H9 (cell line): Measurements from ENCODE around the gene PUS7. TPM values are rescaled to one million over a fixed set of nuclear protein-coding genes. Genes with fewer than 3 reads are reported as not detected.

Source experiments
- DNase-seq: peaks from one replicate; pipeline ENCODE4 v3.0.0-alpha.2; 2017
- H2AFZ ChIP-seq: one replicate; pipeline ENCODE4 v1.6.1; 2013; ENCODE audit warnings: mild to moderate bottlenecking, low read length, control low read depth, moderate library complexity
- H2AK5ac ChIP-seq: 2 replicates; pipeline ENCODE4 v1.6.1; 2013; ENCODE audit warnings: low read length, control low read depth, mixed read lengths; ENCODE audit not compliant: insufficient read length
- H2BK120ac ChIP-seq: one replicate; pipeline ENCODE4 v1.6.1; 2013; ENCODE audit warnings: low read depth, mild to moderate bottlenecking, low read length, control low read depth, inconsistent platforms; ENCODE audit not compliant: poor library complexity, severe bottlenecking
- H2BK12ac ChIP-seq: 2 replicates; pipeline ENCODE4 v1.6.1; 2013; ENCODE audit warnings: low read length, control low read depth, mixed read lengths, low read depth; ENCODE audit not compliant: insufficient read length
- H2BK15ac ChIP-seq: 2 replicates; pipeline ENCODE4 v1.6.1; 2013; ENCODE audit warnings: low read depth, low read length, control low read depth
- H2BK20ac ChIP-seq: one replicate; pipeline ENCODE4 v1.6.1; 2013; ENCODE audit warnings: low read depth, mild to moderate bottlenecking, low read length, control low read depth, inconsistent platforms; ENCODE audit not compliant: poor library complexity, severe bottlenecking
- H2BK5ac ChIP-seq: 2 replicates; pipeline ENCODE4 v1.6.1; 2013; ENCODE audit warnings: low read length, control low read depth, mixed read lengths; ENCODE audit not compliant: insufficient read length
- H3K14ac ChIP-seq: 2 replicates; pipeline ENCODE4 v1.6.1; 2013; ENCODE audit warnings: low read length, control low read depth; ENCODE audit not compliant: insufficient read depth
- H3K18ac ChIP-seq: 2 replicates; pipeline ENCODE4 v1.6.1; 2013; ENCODE audit warnings: low read depth, mild to moderate bottlenecking, mixed read lengths, low read length, control low read depth; ENCODE audit not compliant: insufficient read length
- H3K23ac ChIP-seq: 2 replicates; pipeline ENCODE4 v1.6.1; 2013; ENCODE audit warnings: low read length, control low read depth, mixed read lengths, low read depth; ENCODE audit not compliant: insufficient read length
- H3K23me2 ChIP-seq: 2 replicates; pipeline ENCODE4 v1.6.1; 2013; ENCODE audit warnings: low read depth, mild to moderate bottlenecking, mixed read lengths, low read length, control low read depth; ENCODE audit not compliant: insufficient read length, poor library complexity, severe bottlenecking
- H3K27ac ChIP-seq: 2 replicates; pipeline ENCODE4 v1.5.1; 2013; ENCODE audit warnings: low read length, control low read depth, mixed read lengths, low read depth; ENCODE audit not compliant: insufficient read length
- H3K27me3 ChIP-seq: 2 replicates; pipeline ENCODE4 v1.6.1; 2013; ENCODE audit warnings: low read length, control low read depth, inconsistent platforms; ENCODE audit not compliant: insufficient read depth
- H3K4ac ChIP-seq: 2 replicates; pipeline ENCODE4 v1.6.1; 2013; ENCODE audit warnings: low read depth, mild to moderate bottlenecking, control low read depth, inconsistent platforms, low read length, moderate library complexity
- H3K4me1 ChIP-seq: 2 replicates; pipeline ENCODE4 v1.6.1; 2013; ENCODE audit warnings: low read length, control low read depth, inconsistent platforms; ENCODE audit not compliant: insufficient read depth
- H3K4me2 ChIP-seq: 2 replicates; pipeline ENCODE4 v1.6.1; 2013; ENCODE audit warnings: low read length, control low read depth, mixed read lengths; ENCODE audit not compliant: insufficient read length, insufficient read depth
- H3K56ac ChIP-seq: 2 replicates; pipeline ENCODE4 v1.6.1; 2013; ENCODE audit warnings: low read depth, mild to moderate bottlenecking, mixed read lengths, low read length, control low read depth; ENCODE audit not compliant: insufficient read length
- H3K79me1 ChIP-seq: 2 replicates; pipeline ENCODE4 v1.6.1; 2013; ENCODE audit warnings: low read depth, mild to moderate bottlenecking, moderate library complexity, low read length, control low read depth, inconsistent platforms; ENCODE audit not compliant: insufficient read depth, poor library complexity, severe bottlenecking
- H3K79me2 ChIP-seq: 2 replicates; pipeline ENCODE4 v1.6.1; 2013; ENCODE audit warnings: low read length, control low read depth, inconsistent platforms; ENCODE audit not compliant: insufficient read depth
- H3K9ac ChIP-seq: 2 replicates; pipeline ENCODE4 v1.6.1; 2013; ENCODE audit warnings: low read length, control low read depth, mixed read lengths; ENCODE audit not compliant: insufficient read length; ENCODE audit errors: extremely low read depth
- H3K9me3 ChIP-seq: one replicate; pipeline ENCODE4 v1.6.1; 2013; ENCODE audit warnings: low read depth, low read length, inconsistent platforms; ENCODE audit not compliant: control insufficient read depth
- H3T11ph ChIP-seq: one replicate; pipeline ENCODE4 v1.6.1; 2013; ENCODE audit warnings: mild to moderate bottlenecking, low read length, control low read depth, inconsistent platforms
- H4K20me1 ChIP-seq: one replicate; pipeline ENCODE4 v1.6.1; 2013; ENCODE audit not compliant: control insufficient read depth, insufficient read length, insufficient read depth
- H4K5ac ChIP-seq: 2 replicates; pipeline ENCODE4 v1.6.1; 2013; ENCODE audit warnings: low read depth, mild to moderate bottlenecking, mixed read lengths, low read length, control low read depth; ENCODE audit not compliant: insufficient read length
- H4K8ac ChIP-seq: replicated peaks from 2 replicates; pipeline ENCODE4 v1.6.1; 2013; ENCODE audit warnings: low read length, control low read depth, mixed read lengths, low read depth; ENCODE audit not compliant: insufficient read length
- H4K91ac ChIP-seq: 2 replicates; pipeline ENCODE4 v1.6.1; 2013; ENCODE audit warnings: low read depth, mild to moderate bottlenecking, moderate library complexity, mixed read lengths, low read length, control low read depth; ENCODE audit not compliant: insufficient read length
- H3K27ac Mint-ChIP-seq, 3 experiments: 2 replicates in 2 of 3; 3 replicates in 1 of 3; pipeline ENCODE4 v1.8.0; 2020 to 2021; ENCODE audit warnings: mixed read lengths in 3 of 3, mild to moderate bottlenecking in 1 of 3, moderate library complexity in 1 of 3
- H3K27me3 Mint-ChIP-seq: 2 replicates; pipeline ENCODE4 v1.8.0; 2021; ENCODE audit warnings: low read depth, mild to moderate bottlenecking, moderate library complexity, mixed read lengths
- H3K36me3 Mint-ChIP-seq, 3 experiments: 2 replicates in 2 of 3; 3 replicates in 1 of 3; pipeline ENCODE4 v1.8.0; 2020 to 2021; ENCODE audit warnings: low read depth in 3 of 3, mixed read lengths in 3 of 3; ENCODE audit not compliant: insufficient read depth in 1 of 3
- H3K4me1 Mint-ChIP-seq, 2 experiments: 2 replicates each; pipeline ENCODE4 v1.8.0; 2020; ENCODE audit warnings: mixed read lengths in 2 of 2
- H3K4me3 Mint-ChIP-seq, 2 experiments: 2 replicates in 1 of 2; 3 replicates in 1 of 2; pipeline ENCODE4 v1.8.0; 2020 to 2021; ENCODE audit warnings: mild to moderate bottlenecking in 2 of 2, mixed read lengths in 2 of 2, moderate library complexity in 1 of 2
- H3K9me3 Mint-ChIP-seq, 2 experiments: 2 replicates in 1 of 2; 3 replicates in 1 of 2; pipeline ENCODE4 v1.8.0; 2020; ENCODE audit warnings: mild to moderate bottlenecking in 2 of 2, mixed read lengths in 2 of 2, moderate library complexity in 1 of 2
- WGBS: extraction: QIAGEN DNeasy Blood & Tissue Kit; methylation state at CpG from one replicate; pipeline ENCODE4 v1.1.7; 2013; ENCODE audit warnings: missing lambda C conversion rate, low lambda C conversion rate, mixed read lengths; ENCODE audit not compliant: insufficient read length; ENCODE audit errors: extremely low coverage; 5-methylcytosine and 5-hydroxymethylcytosine counted together
- total RNA-seq: library from RNA; stranded (reverse); gene quantifications from 2 replicates; pipeline ENCODE4 v1.2.1, GENCODE V29; 2021
- TF ChIP-seq, protein P1 (sequence below): fragments of 200-600 bp; sonication (generic); conservative IDR thresholded peaks from 3 replicates; pipeline ENCODE4 v1.8.0; 2021; ENCODE audit warnings: antibody characterized with exemption, mild to moderate bottlenecking

The PUS7 gene
- total RNA-seq, 1 experiment from 2014 or later: 54.3 TPM

DNA sequence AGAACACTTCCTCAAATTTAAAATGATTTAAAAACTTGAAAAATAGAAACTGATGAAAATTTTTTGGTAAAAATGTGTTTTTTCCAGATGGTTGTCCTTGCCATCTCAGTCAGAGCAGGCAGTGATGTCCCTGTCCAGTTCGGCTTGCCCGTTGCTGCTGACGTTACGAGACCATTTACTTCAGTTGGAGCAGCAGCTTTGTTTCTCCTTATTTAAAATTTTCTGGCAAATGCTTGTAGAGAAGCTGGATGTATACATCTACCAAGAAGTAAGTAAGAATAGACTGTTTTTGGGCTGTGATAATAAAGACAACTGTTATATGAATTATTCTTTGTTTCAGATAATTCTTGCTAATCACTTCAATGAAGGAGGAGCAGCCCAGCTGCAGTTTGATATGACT, 43.1 kb upstream of the PUS7 start:
- no peaks in the 10 kb centered on the region for H3K4me1 Mint-ChIP-seq
- TF ChIP-seq, protein P1, sequence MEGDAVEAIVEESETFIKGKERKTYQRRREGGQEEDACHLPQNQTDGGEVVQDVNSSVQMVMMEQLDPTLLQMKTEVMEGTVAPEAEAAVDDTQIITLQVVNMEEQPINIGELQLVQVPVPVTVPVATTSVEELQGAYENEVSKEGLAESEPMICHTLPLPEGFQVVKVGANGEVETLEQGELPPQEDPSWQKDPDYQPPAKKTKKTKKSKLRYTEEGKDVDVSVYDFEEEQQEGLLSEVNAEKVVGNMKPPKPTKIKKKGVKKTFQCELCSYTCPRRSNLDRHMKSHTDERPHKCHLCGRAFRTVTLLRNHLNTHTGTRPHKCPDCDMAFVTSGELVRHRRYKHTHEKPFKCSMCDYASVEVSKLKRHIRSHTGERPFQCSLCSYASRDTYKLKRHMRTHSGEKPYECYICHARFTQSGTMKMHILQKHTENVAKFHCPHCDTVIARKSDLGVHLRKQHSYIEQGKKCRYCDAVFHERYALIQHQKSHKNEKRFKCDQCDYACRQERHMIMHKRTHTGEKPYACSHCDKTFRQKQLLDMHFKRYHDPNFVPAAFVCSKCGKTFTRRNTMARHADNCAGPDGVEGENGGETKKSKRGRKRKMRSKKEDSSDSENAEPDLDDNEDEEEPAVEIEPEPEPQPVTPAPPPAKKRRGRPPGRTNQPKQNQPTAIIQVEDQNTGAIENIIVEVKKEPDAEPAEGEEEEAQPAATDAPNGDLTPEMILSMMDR: no peak
- no peaks in the 10 kb centered on the region for H3K79me1 ChIP-seq
- H3K23me2 ChIP-seq: no peaks in the 10 kb centered on the region
- no peaks in the 10 kb centered on the region for H3K9me3 Mint-ChIP-seq
- no peak for DNase-seq
- H3K9ac ChIP-seq: no peak overlapping the region
- H2BK12ac ChIP-seq: no peak overlapping the region
- no peaks in the 10 kb centered on the region for H3K27me3 ChIP-seq
- H3K9me3 ChIP-seq: no peaks in the 10 kb centered on the region
- no peak overlapping the region for H3K14ac ChIP-seq
- no peak overlapping the region for H2BK5ac ChIP-seq
- H3K18ac ChIP-seq: no peak overlapping the region
- H3K23ac ChIP-seq: no peak overlapping the region
- no peak overlapping the region for H2BK20ac ChIP-seq
- no peak overlapping the region for H4K91ac ChIP-seq
- no peaks in the 10 kb centered on the region for H3K79me2 ChIP-seq
- no peak overlapping the region for H2AK5ac ChIP-seq
- no peak overlapping the region for H3K56ac ChIP-seq
- H3K27ac ChIP-seq: no peak overlapping the region
- H3K4me1 ChIP-seq: no peaks in the 10 kb centered on the region
- H3K27me3 Mint-ChIP-seq: 0 out of 2 replicates have a peak, but pooled peaks cover 1% of the 10 kb centered on the region
- H2AFZ ChIP-seq: no peak overlapping the region
- no peak overlapping the region for H2BK120ac ChIP-seq
- H3K4me2 ChIP-seq: no peak overlapping the region
- WGBS: no CpG with 5 or more reads among the region's 4 CpGs
- no peak overlapping the region for H3K27ac Mint-ChIP-seq
- no peak overlapping the region for H3K4me3 Mint-ChIP-seq
- H3K4ac ChIP-seq: no peak overlapping the region
- H3K36me3 Mint-ChIP-seq: peaks cover 11 to 58% (median 32%) of the 10 kb centered on the region in 3 experiments
- no peak overlapping the region for H4K8ac ChIP-seq
- no peak overlapping the region for H4K5ac ChIP-seq
- no peaks in the 10 kb centered on the region for H4K20me1 ChIP-seq
- no peak overlapping the region for H3T11ph ChIP-seq
- H2BK15ac ChIP-seq: no peak overlapping the region
